T follicular helper cell (primary cell): ENCODE measurements around the gene UTP14C.
"Not testable (repeated sequence)": the region's sequence is repeated elsewhere in the genome, so short reads cannot be mapped to it uniquely, and the experiment has no call there.

Experiments used
- DNase-seq: peaks from one replicate; pipeline ENCODE4 v3.0.0-alpha.2; 2020; ENCODE audit warnings: low read depth

Gene UTP14C

GRCh38 chr13:52043675-52044074, 19.2 kb downstream of the UTP14C start:
- no peak for DNase-seq

GRCh38 chr13:52047463-52047862, 23.0 kb downstream of the UTP14C start:
- no peak for DNase-seq

- no peak for DNase-seq
Observed at GRCh38 chr13:52048516-52048915, 24.0 kb downstream of the UTP14C start.

GRCh38 chr13:52051400-52051799, 26.9 kb downstream of the UTP14C start:
- DNase-seq: no peak

- DNase-seq: no peak
Observed at GRCh38 chr13:52053460-52053859, 29.0 kb downstream of the UTP14C start.

GRCh38 chr13:52061064-52061463, 36.6 kb downstream of the UTP14C start:
- DNase-seq: not testable (repeated sequence)

GRCh38 chr13:52061587-52061986, 37.1 kb downstream of the UTP14C start:
- no peak for DNase-seq

- DNase-seq: no peak
Observed at GRCh38 chr13:52067237-52067636, 42.7 kb downstream of the UTP14C start.

GRCh38 chr13:52070929-52071523, 46.5 kb downstream of the UTP14C start:
- no peak for DNase-seq
